ENCODE measurements around the gene BRPF1.

The BRPF1 gene

DNA sequence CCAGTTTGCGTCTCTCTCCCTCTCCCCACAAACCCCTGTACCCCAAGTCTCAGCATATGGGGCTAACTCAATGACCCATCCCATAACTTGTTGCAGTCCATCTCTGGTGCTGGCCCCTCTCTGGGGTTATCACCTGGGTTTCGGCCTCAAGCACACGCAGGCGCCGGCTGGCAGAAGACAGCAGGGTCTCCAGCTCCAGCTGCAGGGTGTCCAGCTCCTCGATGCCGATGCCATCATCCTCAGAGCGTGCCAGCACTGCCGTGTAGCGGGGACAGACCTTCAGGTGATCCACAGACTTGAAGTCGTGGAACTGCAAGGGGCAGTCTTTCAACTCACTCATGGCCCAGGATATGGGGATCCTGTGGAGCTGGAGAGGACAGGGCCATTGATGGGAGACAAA, 59.6 kb downstream of the BRPF1 start:
- Histone ChIP-seq H3K79me2 (ENCODE audit: control insufficient read depth, low read length) (peaks cover 55% of the 10 kb centered on the region), H3K27ac (ENCODE audit: low read depth, low read length) (no peak overlapping the region), H3K9me2 (replicated peaks; ENCODE audit: control insufficient read depth, low read length) (no peaks in the 10 kb centered on the region), H3K4me2 (ENCODE audit: low read length) (peak overlapping the region; percentile 82), H3K27me3 (ENCODE audit: control insufficient read depth, low read length) (no peaks in the 10 kb centered on the region), H3K4me3 (ENCODE audit: low read length) (peak overlapping the region; percentile 98), H3K4me1 (ENCODE audit: control insufficient read depth, low read length) (peaks cover 38% of the 10 kb centered on the region), H3K36me3 (ENCODE audit: control insufficient read depth, low read length) (peaks cover 77% of the 10 kb centered on the region), H3F3A (ENCODE audit: control insufficient read depth, insufficient read depth) (peaks cover 26% of the 10 kb centered on the region), H4K20me1 (ENCODE audit: control insufficient read depth, insufficient read depth, low read depth, low read length) (peaks cover 15% of the 10 kb centered on the region), H3K9me3 (ENCODE audit: control insufficient read depth, insufficient read depth, low read length) (no peaks in the 10 kb centered on the region)
- TF ChIP-seq EZH2phosphoT487 (IDR thresholded peaks at IDR 0.05; ENCODE audit: borderline replicate concordance, low read length), result no peak
- TF ChIP-seq, protein P1, sequence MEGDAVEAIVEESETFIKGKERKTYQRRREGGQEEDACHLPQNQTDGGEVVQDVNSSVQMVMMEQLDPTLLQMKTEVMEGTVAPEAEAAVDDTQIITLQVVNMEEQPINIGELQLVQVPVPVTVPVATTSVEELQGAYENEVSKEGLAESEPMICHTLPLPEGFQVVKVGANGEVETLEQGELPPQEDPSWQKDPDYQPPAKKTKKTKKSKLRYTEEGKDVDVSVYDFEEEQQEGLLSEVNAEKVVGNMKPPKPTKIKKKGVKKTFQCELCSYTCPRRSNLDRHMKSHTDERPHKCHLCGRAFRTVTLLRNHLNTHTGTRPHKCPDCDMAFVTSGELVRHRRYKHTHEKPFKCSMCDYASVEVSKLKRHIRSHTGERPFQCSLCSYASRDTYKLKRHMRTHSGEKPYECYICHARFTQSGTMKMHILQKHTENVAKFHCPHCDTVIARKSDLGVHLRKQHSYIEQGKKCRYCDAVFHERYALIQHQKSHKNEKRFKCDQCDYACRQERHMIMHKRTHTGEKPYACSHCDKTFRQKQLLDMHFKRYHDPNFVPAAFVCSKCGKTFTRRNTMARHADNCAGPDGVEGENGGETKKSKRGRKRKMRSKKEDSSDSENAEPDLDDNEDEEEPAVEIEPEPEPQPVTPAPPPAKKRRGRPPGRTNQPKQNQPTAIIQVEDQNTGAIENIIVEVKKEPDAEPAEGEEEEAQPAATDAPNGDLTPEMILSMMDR (IDR thresholded peaks at IDR 0.05; ENCODE audit: low read depth, low read length, poor library complexity, severe bottlenecking), result no peak

DNA sequence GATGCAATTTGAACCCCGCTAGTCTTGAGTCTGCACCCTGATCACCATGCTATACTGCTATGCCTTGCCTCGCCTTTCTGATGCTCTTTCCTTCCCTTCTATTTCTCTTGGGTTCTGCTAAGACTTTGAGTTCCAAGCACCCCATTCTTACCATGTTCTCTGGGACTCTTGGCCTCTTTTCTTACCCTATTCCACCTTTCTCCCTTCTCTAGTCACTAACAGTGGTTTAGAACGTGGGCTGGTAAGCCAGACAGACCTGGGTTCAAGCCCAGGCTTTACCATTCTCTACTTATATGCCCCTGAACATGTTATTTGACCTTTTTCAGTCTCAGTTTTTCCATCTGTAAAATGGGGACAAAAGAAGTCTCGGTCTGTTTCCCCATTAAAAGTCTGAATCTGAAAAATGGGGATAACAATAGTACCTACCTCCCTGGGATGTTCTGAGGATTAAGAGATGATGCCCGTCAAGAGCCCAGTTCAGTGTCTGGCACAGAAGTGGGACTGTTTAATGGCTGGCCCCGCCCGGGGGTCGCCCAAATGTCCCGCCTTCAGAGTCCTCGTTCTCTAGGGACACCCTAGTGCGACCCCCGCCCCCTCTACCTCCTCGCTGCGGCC, 60.4 kb downstream of the BRPF1 start:
- Histone ChIP-seq H3K9me3 (ENCODE audit: control insufficient read depth, insufficient read depth, low read length) (no peaks in the 10 kb centered on the region), H3K36me3 (ENCODE audit: control insufficient read depth, low read length) (peaks cover 76% of the 10 kb centered on the region), H3K4me3 (ENCODE audit: low read length) (peak overlapping the region; percentile 98), H3K9me2 (replicated peaks; ENCODE audit: control insufficient read depth, low read length) (no peaks in the 10 kb centered on the region), H4K20me1 (ENCODE audit: control insufficient read depth, insufficient read depth, low read depth, low read length) (peaks cover 16% of the 10 kb centered on the region), H3K27me3 (ENCODE audit: control insufficient read depth, low read length) (no peaks in the 10 kb centered on the region), H3F3A (ENCODE audit: control insufficient read depth, insufficient read depth) (peaks cover 29% of the 10 kb centered on the region), H3K27ac (ENCODE audit: low read depth, low read length) (peak overlapping the region; percentile 79), H3K79me2 (ENCODE audit: control insufficient read depth, low read length) (peaks cover 63% of the 10 kb centered on the region), H3K4me1 (ENCODE audit: control insufficient read depth, low read length) (peaks cover 40% of the 10 kb centered on the region), H3K4me2 (ENCODE audit: low read length) (peak overlapping the region; percentile 82)
- TF ChIP-seq EZH2phosphoT487 (IDR thresholded peaks at IDR 0.05; ENCODE audit: borderline replicate concordance, low read length), result no peak
- TF ChIP-seq, protein P1 (IDR thresholded peaks at IDR 0.05; ENCODE audit: low read depth, low read length, poor library complexity, severe bottlenecking), result no peak

DNA sequence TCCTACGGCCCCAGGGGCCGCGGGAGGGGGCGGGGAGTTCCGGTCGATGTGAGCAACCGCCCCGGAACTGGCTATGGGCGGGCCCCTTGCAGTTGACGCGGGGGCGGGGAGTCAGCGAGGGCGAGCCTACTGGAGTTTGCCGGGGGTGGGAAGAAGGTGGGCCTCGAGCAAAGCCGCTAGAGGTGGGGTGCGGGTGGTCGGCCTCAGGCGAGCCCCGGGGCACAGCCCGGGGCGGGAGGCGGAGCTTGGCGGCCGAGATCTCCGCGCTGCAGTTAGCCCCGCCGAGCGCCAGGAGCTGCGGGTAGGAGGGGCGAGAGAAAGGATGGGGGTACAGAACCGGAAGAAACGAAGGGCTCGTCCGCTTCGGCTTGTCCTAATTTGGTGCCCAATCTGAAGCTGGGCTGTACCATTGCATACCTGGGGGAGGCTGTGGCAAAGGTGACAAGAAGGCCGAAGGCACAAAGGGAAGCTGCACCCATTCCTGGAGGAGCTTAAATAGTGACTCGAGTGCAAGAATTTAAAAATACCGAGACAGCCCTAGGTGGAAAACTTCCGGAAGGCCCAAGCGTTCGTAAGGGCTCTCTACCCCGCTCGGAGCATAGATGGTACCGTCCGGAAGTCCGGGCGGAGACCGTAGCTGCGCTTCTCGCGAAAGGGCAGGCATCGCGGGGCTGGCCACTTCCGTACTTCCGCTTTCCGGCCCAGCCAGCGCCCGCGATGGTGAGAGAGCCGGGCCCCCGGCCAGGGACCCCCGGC, 61.0 kb downstream of the BRPF1 start, which contains the start of the genes ARPC4 and TADA3:
Gene ARPC4 (plus strand): TSS at position 678 of the 756 bp plus-strand sequence. CDS start 40 bp downstream, at position 718.
Gene TADA3 (minus strand): TSS at position 69 of the 756 bp plus-strand sequence. CDS start 1,007 bp downstream, outside the sequence.
- peaks cover 23% of the 10 kb centered on the region for H4K20me1 ChIP-seq (ENCODE audit: control insufficient read depth, insufficient read depth, low read depth, low read length)
- H3K4me2 ChIP-seq (ENCODE audit: low read length), result peak within 1 kb of the TSS; percentile 82
- no peaks in the 10 kb centered on the region for H3K9me2 ChIP-seq (replicated peaks; ENCODE audit: control insufficient read depth, low read length)
- no peaks in the 10 kb centered on the region for H3K27me3 ChIP-seq (ENCODE audit: control insufficient read depth, low read length)
- H3K4me3 ChIP-seq (ENCODE audit: low read length), result peak within 1 kb of the TSS; percentile 98
- TF ChIP-seq, protein P1 (IDR thresholded peaks at IDR 0.05; ENCODE audit: low read depth, low read length, poor library complexity, severe bottlenecking), result no peak
- TF ChIP-seq EZH2phosphoT487 (IDR thresholded peaks at IDR 0.05; ENCODE audit: borderline replicate concordance, low read length), result no peak
- peaks cover 76% of the 10 kb centered on the region for H3K36me3 ChIP-seq (ENCODE audit: control insufficient read depth, low read length)
- no peaks in the 10 kb centered on the region for H3K9me3 ChIP-seq (ENCODE audit: control insufficient read depth, insufficient read depth, low read length)
- H3K79me2 ChIP-seq (ENCODE audit: control insufficient read depth, low read length), result peaks cover 69% of the 10 kb centered on the region
- H3K4me1 ChIP-seq (ENCODE audit: control insufficient read depth, low read length), result peaks cover 40% of the 10 kb centered on the region
- H3K27ac ChIP-seq (ENCODE audit: low read depth, low read length), result peak within 1 kb of the TSS; percentile 79
- peaks cover 26% of the 10 kb centered on the region for H3F3A ChIP-seq (ENCODE audit: control insufficient read depth, insufficient read depth)
